HFF-Myc (cell line): ENCODE results near the gene THRA.

Experiments
- DNase-seq: peaks from one replicate; pipeline ENCODE4 v3.0.0-alpha.2; 2011; ENCODE audit warnings: low read depth; ENCODE audit errors: extremely low read depth
- H3K4me3 ChIP-seq: replicated peaks from 2 replicates; pipeline ENCODE4 v1.5.1; 2011; ENCODE audit warnings: low read depth, mild to moderate bottlenecking, control low read depth, low read length
- TF ChIP-seq, protein P1 (sequence below): IDR thresholded peaks from 2 replicates; pipeline ENCODE4 v1.5.1; 2012; ENCODE audit warnings: mild to moderate bottlenecking, low read depth, low read length, control low read depth; ENCODE audit errors: missing control alignments

The THRA gene

GRCh38 chr17:40067710-40068109 is 4.9 kb downstream of the THRA start:
- DNase-seq: no peak
- TF ChIP-seq, protein P1, sequence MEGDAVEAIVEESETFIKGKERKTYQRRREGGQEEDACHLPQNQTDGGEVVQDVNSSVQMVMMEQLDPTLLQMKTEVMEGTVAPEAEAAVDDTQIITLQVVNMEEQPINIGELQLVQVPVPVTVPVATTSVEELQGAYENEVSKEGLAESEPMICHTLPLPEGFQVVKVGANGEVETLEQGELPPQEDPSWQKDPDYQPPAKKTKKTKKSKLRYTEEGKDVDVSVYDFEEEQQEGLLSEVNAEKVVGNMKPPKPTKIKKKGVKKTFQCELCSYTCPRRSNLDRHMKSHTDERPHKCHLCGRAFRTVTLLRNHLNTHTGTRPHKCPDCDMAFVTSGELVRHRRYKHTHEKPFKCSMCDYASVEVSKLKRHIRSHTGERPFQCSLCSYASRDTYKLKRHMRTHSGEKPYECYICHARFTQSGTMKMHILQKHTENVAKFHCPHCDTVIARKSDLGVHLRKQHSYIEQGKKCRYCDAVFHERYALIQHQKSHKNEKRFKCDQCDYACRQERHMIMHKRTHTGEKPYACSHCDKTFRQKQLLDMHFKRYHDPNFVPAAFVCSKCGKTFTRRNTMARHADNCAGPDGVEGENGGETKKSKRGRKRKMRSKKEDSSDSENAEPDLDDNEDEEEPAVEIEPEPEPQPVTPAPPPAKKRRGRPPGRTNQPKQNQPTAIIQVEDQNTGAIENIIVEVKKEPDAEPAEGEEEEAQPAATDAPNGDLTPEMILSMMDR: no peak

DNA sequence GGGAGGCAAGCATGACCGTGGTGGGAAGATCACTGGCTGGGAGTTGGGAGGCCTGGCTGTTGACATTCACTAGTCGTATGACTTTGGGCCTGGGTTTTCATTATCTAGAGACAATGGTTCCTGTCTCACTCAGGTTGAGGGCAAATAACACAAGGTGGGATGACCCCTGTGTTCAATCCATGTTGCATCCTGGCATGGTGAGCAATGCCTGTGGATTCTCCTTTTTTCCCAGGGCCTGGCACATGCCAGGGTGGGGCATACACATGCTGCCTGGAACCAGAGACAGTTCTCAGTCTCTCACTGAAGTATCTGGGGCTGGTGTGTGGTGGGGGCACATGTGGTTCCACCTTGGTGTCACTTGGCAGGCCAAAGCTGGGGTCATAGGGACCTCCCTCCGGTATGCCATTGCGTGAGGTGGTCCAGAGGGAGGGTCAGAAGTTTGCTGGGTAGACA is 5.4 kb downstream of the THRA start:
- no peak for DNase-seq
- TF ChIP-seq, protein P1: no peak
- peak overlapping the region; percentile 32 for H3K4me3 ChIP-seq

More at GRCh38 chr17:40067710-40068109, 4.9 kb downstream of the THRA start:
- no peak overlapping the region for H3K4me3 ChIP-seq

DNA sequence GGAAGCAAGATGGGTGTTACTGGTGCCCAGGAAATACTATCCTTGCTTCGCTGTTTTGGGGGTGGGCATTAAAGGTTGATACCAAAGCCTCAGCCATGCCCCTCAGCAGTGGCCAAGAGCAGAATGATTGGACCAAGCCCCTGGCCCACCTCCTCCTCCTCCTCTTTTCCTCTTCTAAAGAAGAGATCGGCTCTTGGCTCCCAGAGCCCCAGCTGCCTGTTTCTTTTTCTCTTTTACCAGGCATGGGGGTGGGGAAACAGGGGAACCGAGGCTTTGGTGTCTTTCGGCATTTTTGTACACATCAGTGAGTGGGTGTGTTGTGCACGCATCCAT is 5.8 kb downstream of the THRA start:
- TF ChIP-seq, protein P1: no peak
- no peak for DNase-seq
- peak overlapping the region; percentile 32 for H3K4me3 ChIP-seq

DNA sequence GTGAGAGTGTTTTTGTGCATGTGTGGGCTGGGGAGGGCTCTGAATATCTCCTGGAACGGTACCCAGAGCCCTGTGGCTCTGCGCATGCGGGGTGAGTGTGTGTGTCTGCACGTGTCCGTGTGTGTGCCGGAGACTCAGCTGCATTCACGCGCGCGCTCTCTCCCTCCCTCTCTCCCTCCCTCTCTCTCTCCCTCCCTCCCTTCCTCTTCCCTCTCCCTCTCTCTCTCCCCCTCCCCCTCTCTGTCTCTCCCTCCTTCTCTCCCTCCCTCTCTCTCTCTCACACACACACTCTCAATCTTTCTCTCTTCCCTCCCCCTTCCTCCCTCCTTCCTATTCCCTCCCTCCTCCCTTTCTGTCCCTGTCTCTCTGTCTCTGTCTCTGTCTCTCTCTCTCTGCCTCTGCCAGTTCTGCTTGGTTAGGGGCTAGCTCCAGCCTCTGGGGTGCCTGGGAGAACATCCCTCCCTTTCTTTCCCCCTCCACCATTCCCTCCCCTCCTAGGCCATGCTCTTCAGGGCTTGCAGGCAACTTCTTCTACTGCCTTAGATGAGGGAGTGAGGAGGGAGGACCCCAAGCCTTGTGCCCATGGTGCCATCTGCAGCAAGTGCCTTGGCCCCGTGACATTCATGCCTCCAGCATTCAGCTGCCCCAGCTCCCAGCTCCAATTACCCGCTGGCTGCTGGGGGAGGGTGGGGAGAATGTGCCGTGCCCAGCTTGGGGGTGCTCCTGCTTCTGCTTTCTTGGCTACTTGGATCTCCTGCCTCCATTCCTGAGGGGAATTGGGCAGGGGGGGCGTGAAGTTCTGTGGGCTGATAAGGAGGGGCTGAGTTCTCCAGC is 6.4 kb downstream of the THRA start:
- TF ChIP-seq, protein P1: no peak
- peak; percentile 60 for DNase-seq
- peak overlapping the region; percentile 32 for H3K4me3 ChIP-seq

DNA sequence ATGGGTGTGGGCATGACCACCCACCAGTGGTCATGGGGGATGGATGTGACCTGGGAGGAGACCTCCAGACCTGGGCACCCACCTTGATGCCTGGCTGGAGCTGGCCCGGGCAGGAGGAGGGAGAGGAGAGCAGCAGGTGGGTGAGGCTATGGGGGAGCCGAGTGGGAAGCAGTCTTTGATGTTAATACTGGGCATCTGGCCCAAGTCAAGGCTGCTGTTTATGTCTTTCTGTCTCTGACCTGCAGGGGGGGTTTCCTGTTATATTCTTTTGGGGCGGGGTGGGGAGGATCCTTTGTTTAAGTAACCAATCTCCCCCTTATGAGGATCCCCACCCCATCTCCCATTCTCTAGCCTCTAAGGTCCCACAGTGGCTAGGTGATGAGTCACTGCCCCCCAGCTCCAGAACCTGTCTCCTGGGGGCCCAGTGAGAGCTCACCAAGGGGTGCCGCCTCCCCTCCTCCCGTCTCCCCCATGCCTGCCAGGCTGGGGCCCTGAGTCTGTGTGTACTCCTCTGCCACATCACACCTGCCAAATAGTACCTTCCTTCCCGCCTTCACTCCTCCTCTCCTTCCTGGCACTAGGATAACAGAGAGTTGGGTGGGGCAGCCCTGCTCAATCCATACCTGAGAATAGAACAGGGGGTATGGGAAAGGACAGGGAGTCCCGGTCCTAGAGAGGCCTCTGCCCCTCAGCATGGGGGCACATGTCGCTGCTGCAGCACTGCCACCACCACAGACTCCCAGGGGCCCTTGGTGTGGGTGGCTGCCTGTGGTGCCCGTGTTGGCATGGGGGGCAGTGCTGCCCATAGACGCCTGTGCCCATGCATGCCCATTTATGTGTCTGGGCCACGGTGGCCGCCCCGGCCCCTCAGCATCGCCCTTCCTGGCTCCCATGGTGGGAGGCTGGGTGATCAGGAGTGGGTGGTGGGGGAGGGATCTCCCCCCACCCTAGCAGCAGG is 7.3 kb downstream of the THRA start:
- peak overlapping the region; percentile 32; the same call in 1 of the 2 replicates for H3K4me3 ChIP-seq
- TF ChIP-seq, protein P1: peak; percentile 42
- no peak for DNase-seq

DNA sequence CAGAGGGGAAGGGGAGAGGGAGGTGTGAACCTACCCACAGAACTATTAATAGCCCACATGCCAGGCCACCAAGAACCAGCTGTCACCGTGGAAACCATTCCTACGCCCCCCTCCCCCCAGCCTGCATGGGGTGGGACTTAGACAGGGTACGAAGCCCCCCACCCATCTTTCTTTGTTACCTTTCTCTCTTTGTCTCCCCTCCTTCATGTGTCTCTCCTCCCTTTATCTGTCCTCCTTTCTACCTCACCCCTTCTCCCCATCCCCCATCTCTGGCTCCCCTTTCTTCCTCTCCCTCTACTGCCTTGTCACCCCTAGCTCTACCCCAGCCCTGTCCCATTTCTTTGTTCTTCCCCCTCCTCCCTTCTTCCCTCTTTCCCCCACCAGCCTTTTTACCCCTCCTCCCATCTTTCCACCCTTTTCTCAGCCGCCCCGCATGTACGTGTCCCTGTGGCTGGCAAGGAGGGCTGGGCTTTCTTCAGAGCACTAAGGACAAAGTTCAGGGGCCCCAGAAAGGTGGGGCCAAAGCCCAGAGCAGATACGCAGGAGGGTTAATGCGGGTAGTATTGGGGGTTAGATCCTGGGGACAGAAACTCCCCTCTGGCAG is 8.0 kb downstream of the THRA start:
- no peak for DNase-seq
- H3K4me3 ChIP-seq: no peak overlapping the region
- TF ChIP-seq, protein P1: no peak
